Stimulated activated CD4-positive, alpha-beta T cell treated with anti-CD3 and anti-CD28 coated beads, TNF-alpha, amount 100 ng/mL, for 1 hour (primary cell): Measurements from ENCODE around the gene PRKAG2.

Experiments used
- DNase-seq, 3 donors: peaks; one replicate each; pipeline ENCODE4 v3.0.0-alpha.2; 2020; ENCODE audit warnings: low read depth in 3 of 3, low spot score in 1 of 3

The PRKAG2 gene

DNA sequence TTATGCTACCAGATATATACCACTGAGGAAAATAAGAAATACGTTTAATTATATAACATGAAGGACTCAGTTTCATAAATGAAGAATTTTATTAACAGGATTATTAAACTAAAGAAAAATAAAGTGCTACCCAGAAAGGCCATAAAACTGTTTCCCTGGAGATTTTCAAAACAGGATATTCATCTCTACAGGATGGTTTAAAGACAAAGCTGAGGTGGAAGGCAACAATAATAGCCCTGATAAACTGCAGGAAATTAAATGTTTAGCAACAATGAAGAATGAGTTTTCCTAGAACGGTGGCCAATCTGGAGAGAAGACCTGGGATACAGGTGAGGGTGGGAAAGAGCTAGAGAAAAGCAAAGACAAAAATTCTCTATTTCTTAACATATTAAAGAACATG is 369.1 kb downstream of the PRKAG2 start:
- no peak for DNase-seq

GRCh38 chr7:151506901-151507382 is 370.0 kb downstream of the PRKAG2 start:
- no peak for DNase-seq
